ENCODE measurements around the gene RALGPS1.

DNA sequence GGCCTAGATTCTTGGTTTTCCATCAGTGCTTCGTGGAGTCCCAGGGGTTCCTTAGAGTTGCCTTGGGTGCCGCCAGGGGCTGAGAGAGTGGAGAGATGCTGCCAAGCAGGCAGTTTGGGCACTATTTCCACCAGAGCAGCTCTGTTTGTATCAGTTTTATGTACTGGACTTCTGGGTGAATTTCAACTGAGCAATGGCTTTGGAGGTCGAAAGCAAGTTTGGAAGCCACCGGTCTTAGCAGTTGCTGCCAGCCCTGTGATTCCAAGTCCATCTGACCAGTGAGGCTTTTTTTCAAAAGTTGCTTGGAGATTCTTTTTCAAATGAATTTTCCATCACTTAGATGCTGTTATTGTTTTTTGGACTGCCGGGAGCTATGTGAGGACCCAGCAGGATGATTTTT, 139.4 kb downstream of the RALGPS1 start:
- TF ChIP-seq EZH2phosphoT487 (IDR thresholded peaks at IDR 0.05; ENCODE audit: borderline replicate concordance, low read depth) (no peak), GABPA (IDR thresholded peaks at IDR 0.05; ENCODE audit: low read depth) (no peak), EP300 (IDR thresholded peaks at IDR 0.05; ENCODE audit: borderline replicate concordance in 1 of 2, low read depth in 1 of 2, low read length in 1 of 2) (no peak), MXI1 (IDR thresholded peaks at IDR 0.05; ENCODE audit: low read depth, low read length) (no peak), TAF1 (IDR thresholded peaks at IDR 0.05; ENCODE audit: borderline replicate concordance, low read depth, low read length) (no peak), RCOR1 (IDR thresholded peaks at IDR 0.05; ENCODE audit: low read length) (no peak), ELF1 (IDR thresholded peaks at IDR 0.05) (no peak), TCF12 (IDR thresholded peaks at IDR 0.05) (no peak), TEAD4 (IDR thresholded peaks at IDR 0.05; ENCODE audit: borderline replicate concordance, insufficient read depth) (no peak)
- TF ChIP-seq, protein P1, sequence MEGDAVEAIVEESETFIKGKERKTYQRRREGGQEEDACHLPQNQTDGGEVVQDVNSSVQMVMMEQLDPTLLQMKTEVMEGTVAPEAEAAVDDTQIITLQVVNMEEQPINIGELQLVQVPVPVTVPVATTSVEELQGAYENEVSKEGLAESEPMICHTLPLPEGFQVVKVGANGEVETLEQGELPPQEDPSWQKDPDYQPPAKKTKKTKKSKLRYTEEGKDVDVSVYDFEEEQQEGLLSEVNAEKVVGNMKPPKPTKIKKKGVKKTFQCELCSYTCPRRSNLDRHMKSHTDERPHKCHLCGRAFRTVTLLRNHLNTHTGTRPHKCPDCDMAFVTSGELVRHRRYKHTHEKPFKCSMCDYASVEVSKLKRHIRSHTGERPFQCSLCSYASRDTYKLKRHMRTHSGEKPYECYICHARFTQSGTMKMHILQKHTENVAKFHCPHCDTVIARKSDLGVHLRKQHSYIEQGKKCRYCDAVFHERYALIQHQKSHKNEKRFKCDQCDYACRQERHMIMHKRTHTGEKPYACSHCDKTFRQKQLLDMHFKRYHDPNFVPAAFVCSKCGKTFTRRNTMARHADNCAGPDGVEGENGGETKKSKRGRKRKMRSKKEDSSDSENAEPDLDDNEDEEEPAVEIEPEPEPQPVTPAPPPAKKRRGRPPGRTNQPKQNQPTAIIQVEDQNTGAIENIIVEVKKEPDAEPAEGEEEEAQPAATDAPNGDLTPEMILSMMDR (IDR thresholded peaks at IDR 0.05): no peak
- TF ChIP-seq, protein P2, sequence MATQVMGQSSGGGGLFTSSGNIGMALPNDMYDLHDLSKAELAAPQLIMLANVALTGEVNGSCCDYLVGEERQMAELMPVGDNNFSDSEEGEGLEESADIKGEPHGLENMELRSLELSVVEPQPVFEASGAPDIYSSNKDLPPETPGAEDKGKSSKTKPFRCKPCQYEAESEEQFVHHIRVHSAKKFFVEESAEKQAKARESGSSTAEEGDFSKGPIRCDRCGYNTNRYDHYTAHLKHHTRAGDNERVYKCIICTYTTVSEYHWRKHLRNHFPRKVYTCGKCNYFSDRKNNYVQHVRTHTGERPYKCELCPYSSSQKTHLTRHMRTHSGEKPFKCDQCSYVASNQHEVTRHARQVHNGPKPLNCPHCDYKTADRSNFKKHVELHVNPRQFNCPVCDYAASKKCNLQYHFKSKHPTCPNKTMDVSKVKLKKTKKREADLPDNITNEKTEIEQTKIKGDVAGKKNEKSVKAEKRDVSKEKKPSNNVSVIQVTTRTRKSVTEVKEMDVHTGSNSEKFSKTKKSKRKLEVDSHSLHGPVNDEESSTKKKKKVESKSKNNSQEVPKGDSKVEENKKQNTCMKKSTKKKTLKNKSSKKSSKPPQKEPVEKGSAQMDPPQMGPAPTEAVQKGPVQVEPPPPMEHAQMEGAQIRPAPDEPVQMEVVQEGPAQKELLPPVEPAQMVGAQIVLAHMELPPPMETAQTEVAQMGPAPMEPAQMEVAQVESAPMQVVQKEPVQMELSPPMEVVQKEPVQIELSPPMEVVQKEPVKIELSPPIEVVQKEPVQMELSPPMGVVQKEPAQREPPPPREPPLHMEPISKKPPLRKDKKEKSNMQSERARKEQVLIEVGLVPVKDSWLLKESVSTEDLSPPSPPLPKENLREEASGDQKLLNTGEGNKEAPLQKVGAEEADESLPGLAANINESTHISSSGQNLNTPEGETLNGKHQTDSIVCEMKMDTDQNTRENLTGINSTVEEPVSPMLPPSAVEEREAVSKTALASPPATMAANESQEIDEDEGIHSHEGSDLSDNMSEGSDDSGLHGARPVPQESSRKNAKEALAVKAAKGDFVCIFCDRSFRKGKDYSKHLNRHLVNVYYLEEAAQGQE (IDR thresholded peaks at IDR 0.05; ENCODE audit: low read depth, low read length): no peak
- TF ChIP-seq, protein P3, sequence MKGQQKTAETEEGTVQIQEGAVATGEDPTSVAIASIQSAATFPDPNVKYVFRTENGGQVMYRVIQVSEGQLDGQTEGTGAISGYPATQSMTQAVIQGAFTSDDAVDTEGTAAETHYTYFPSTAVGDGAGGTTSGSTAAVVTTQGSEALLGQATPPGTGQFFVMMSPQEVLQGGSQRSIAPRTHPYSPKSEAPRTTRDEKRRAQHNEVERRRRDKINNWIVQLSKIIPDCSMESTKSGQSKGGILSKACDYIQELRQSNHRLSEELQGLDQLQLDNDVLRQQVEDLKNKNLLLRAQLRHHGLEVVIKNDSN (IDR thresholded peaks at IDR 0.05; ENCODE audit: borderline replicate concordance, low read depth): no peak
- TF ChIP-seq, protein P4, sequence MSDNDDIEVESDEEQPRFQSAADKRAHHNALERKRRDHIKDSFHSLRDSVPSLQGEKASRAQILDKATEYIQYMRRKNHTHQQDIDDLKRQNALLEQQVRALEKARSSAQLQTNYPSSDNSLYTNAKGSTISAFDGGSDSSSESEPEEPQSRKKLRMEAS (IDR thresholded peaks at IDR 0.05; ENCODE audit: low read depth): no peak
